ENCODE results near the gene TMEM156.

DNA sequence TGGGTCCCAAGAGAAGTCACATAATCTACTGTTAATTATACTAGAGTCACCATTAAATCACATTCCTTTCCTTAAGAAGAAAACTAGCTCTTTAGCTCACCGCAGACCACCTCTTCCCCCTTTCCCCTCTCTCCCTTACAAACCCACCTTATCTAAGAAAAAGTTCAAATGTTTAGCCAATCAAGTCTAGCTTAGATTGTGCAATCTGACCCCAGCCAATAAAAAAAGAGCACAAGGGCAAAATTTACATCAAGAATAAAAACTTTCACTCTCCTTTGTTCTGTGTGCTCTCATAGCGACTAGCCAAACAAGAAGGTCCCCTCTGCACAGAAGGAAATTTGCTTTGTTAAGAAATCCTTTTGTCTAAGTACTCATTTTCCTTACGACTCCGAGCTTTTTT is 76.3 kb downstream of the TMEM156 start:
- TF ChIP-seq, protein P1, sequence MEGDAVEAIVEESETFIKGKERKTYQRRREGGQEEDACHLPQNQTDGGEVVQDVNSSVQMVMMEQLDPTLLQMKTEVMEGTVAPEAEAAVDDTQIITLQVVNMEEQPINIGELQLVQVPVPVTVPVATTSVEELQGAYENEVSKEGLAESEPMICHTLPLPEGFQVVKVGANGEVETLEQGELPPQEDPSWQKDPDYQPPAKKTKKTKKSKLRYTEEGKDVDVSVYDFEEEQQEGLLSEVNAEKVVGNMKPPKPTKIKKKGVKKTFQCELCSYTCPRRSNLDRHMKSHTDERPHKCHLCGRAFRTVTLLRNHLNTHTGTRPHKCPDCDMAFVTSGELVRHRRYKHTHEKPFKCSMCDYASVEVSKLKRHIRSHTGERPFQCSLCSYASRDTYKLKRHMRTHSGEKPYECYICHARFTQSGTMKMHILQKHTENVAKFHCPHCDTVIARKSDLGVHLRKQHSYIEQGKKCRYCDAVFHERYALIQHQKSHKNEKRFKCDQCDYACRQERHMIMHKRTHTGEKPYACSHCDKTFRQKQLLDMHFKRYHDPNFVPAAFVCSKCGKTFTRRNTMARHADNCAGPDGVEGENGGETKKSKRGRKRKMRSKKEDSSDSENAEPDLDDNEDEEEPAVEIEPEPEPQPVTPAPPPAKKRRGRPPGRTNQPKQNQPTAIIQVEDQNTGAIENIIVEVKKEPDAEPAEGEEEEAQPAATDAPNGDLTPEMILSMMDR (IDR thresholded peaks at IDR 0.05 in 8 of 11, conservative IDR thresholded peaks at IDR 0.05 in 3 of 11), result no peak
- TF ChIP-seq POLR2AphosphoS5 (IDR thresholded peaks at IDR 0.05), result no peak
- no peak for TF ChIP-seq POLR2A (IDR thresholded peaks at IDR 0.05)

Measured in spleen (tissue), 7 donors.